Daoy (cell line): ENCODE data around the gene STXBP6. TPM values are rescaled to one million over a fixed set of nuclear protein-coding genes. Genes with fewer than 3 reads are reported as not detected.
A peak's percentile ranks its signal among the peaks of the same experiment; 100 is the strongest.
"Not testable (repeated sequence)": the region's sequence is repeated elsewhere in the genome, so short reads cannot be mapped to it uniquely, and the experiment has no call there.

Source experiments
- DNase-seq: peaks from one replicate; pipeline ENCODE4 v3.0.0-alpha.2; 2015; ENCODE audit warnings: low read depth
- total RNA-seq: library from RNA; depleted of rRNA; stranded (reverse); fragments of >200 nt; shearing (Covaris generic); gene quantifications from 2 replicates; pipeline ENCODE4 v1.2.3, GENCODE V29; 2014

Gene STXBP6
- total RNA-seq, 1 experiment from 2014 or later, result 2.9 TPM

- DNase-seq, result no peak
These were observed 191.9 kb downstream of the STXBP6 start for GRCh38 chr14:24858052-24858451.

GRCh38 chr14:24857277-24857676 is 192.7 kb downstream of the STXBP6 start:
- DNase-seq, result no peak

GRCh38 chr14:24853446-24853845 is 196.5 kb downstream of the STXBP6 start:
- no peak for DNase-seq

GRCh38 chr14:24852312-24853060 is 197.5 kb downstream of the STXBP6 start:
- no peak for DNase-seq

- no peak for DNase-seq
These were observed 198.1 kb downstream of the STXBP6 start for GRCh38 chr14:24851837-24852236.

GRCh38 chr14:24851406-24851805 is 198.5 kb downstream of the STXBP6 start:
- DNase-seq, result no peak

- DNase-seq, result no peak
These were observed 199.9 kb downstream of the STXBP6 start for GRCh38 chr14:24850072-24850471.

- no peak for DNase-seq
These were observed 200.5 kb downstream of the STXBP6 start for GRCh38 chr14:24849471-24849870.

- DNase-seq, result peak; percentile 41
These were observed 201.7 kb downstream of the STXBP6 start for GRCh38 chr14:24848102-24848790.

- DNase-seq, result no peak
These were observed 202.3 kb downstream of the STXBP6 start for GRCh38 chr14:24847568-24848095.

- no peak for DNase-seq
These were observed 203.7 kb downstream of the STXBP6 start for GRCh38 chr14:24846261-24846660.

- no peak for DNase-seq
These were observed 204.1 kb downstream of the STXBP6 start for GRCh38 chr14:24845851-24846250.

- no peak for DNase-seq
These were observed 205.9 kb downstream of the STXBP6 start for GRCh38 chr14:24844011-24844410.

- no peak for DNase-seq
These were observed 206.5 kb downstream of the STXBP6 start for GRCh38 chr14:24843494-24843893.

GRCh38 chr14:24840204-24840893 is 209.6 kb downstream of the STXBP6 start:
- DNase-seq, result no peak

- no peak for DNase-seq
These were observed 210.2 kb downstream of the STXBP6 start for GRCh38 chr14:24839617-24840203.

GRCh38 chr14:24838945-24839616 is 210.9 kb downstream of the STXBP6 start:
- no peak for DNase-seq

GRCh38 chr14:24837280-24838046 is 212.5 kb downstream of the STXBP6 start:
- DNase-seq, result peak; percentile 42

GRCh38 chr14:24836324-24836723 is 213.6 kb downstream of the STXBP6 start:
- not testable (repeated sequence) for DNase-seq

- no peak for DNase-seq
These were observed 215.0 kb downstream of the STXBP6 start for GRCh38 chr14:24834956-24835355.

- DNase-seq, result no peak
These were observed 216.6 kb downstream of the STXBP6 start for GRCh38 chr14:24833385-24833784.
